Suprapubic skin (tissue), 4 donors: ENCODE results near the gene UBA1.

Source experiments
- POLR2A ChIP-seq, 2 donors: fragments of 450-650 bp; IDR thresholded peaks; one replicate each; pipeline ENCODE4 v1.6.1; 2017; ENCODE audit warnings: antibody characterized with exemption in 2 of 2, mild to moderate bottlenecking in 2 of 2, moderate library complexity in 2 of 2
- POLR2AphosphoS5 ChIP-seq, 3 donors: sonication (generic); formaldehyde crosslinking; IDR thresholded peaks; one replicate each; pipeline ENCODE4 v1.6.1; 2017; ENCODE audit warnings: antibody characterized with exemption in 3 of 3
- TF ChIP-seq, protein P1 (sequence below), 2 donors: fragments of 200-600 bp in 1 of 2; fragments of 450-650 bp in 1 of 2; sonication (generic) in 1 of 2; IDR thresholded peaks; one replicate each; pipeline ENCODE4 v1.5.1; 2016 to 2019; ENCODE audit warnings: antibody characterized with exemption in 2 of 2, mild to moderate bottlenecking in 1 of 2, moderate library complexity in 1 of 2

DNA sequence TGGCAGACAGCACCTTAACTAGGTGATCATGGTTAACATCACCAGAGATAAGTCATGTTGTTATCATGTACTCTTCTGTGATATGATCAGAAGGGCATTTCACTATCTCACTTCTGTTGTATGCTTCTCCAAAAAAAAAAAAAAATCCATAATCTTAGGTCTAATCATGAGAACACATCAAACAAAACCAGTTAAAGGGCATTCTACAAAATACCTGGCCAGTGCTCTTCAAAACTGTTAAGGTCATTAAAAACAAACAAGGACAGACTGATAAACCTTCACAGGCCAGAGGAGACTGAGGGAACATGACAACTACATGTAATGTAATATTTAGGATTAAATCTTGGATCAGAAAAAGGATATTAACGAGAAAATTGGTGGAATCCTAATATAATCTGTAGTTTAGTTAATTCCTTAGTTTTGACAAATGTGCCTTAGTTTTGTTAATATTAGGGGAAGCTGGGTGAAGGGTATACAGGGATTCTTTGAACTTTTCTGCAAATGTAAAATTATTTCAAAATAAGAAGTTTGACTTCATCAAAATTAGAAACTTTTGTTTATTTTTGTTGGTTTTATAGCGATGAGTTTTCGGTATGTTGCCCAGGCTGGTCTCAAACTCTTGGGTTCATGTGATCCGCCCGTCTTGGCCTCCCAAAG is 30.6 kb upstream of the UBA1 start:
- TF ChIP-seq, protein P1, sequence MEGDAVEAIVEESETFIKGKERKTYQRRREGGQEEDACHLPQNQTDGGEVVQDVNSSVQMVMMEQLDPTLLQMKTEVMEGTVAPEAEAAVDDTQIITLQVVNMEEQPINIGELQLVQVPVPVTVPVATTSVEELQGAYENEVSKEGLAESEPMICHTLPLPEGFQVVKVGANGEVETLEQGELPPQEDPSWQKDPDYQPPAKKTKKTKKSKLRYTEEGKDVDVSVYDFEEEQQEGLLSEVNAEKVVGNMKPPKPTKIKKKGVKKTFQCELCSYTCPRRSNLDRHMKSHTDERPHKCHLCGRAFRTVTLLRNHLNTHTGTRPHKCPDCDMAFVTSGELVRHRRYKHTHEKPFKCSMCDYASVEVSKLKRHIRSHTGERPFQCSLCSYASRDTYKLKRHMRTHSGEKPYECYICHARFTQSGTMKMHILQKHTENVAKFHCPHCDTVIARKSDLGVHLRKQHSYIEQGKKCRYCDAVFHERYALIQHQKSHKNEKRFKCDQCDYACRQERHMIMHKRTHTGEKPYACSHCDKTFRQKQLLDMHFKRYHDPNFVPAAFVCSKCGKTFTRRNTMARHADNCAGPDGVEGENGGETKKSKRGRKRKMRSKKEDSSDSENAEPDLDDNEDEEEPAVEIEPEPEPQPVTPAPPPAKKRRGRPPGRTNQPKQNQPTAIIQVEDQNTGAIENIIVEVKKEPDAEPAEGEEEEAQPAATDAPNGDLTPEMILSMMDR (IDR thresholded peaks at IDR 0.05): no peak
- TF ChIP-seq POLR2AphosphoS5 (IDR thresholded peaks at IDR 0.05) (no peak), POLR2A (IDR thresholded peaks at IDR 0.05) (no peak)
